ENCODE measurements around the gene XPO1. TPM values are rescaled to one million over a fixed set of nuclear protein-coding genes. Genes with fewer than 3 reads are reported as not detected.
"Not testable (repeated sequence)": the region's sequence is repeated elsewhere in the genome, so short reads cannot be mapped to it uniquely, and the experiment has no call there.

Gene XPO1
- total RNA-seq, 4 donors from 2014 or later = 148 to 444 (median 323) TPM

GRCh38 chr2:61454383-61454782 lies 83.8 kb downstream of the XPO1 start:
- TF ChIP-seq CTCF (IDR thresholded peaks at IDR 0.05) (no peak), POLR2A (IDR thresholded peaks at IDR 0.05) (no peak)
- peaks cover 0 to 5% of the 10 kb centered on the region in 2 donors for H3K4me1 ChIP-seq
- intact Hi-C loops (cut with DNase I; ENCODE audit: low total_unique reads) = no loop called here
- no peaks in the 10 kb centered on the region for H3K27me3 ChIP-seq
- H3K4me3 ChIP-seq = no peak overlapping the region
- H3K27ac ChIP-seq = no peak overlapping the region
- H3K36me3 ChIP-seq = peaks cover 0 to 2% of the 10 kb centered on the region in 2 donors
- H3K9me3 ChIP-seq = no peaks in the 10 kb centered on the region
- no peak for DNase-seq

GRCh38 chr2:61452392-61452791 lies 85.8 kb downstream of the XPO1 start:
- no peak overlapping the region for H3K27ac ChIP-seq

GRCh38 chr2:61451178-61451577 lies 87.0 kb downstream of the XPO1 start:
- no peaks in the 10 kb centered on the region for H3K27me3 ChIP-seq
- no peaks in the 10 kb centered on the region for H3K9me3 ChIP-seq
- peaks cover 0 to 2% of the 10 kb centered on the region in 2 donors for H3K36me3 ChIP-seq
- no peak for TF ChIP-seq POLR2A (IDR thresholded peaks at IDR 0.05)
- no peak for TF ChIP-seq CTCF (IDR thresholded peaks at IDR 0.05)
- DNase-seq = no peak
- H3K27ac ChIP-seq = no peak overlapping the region
- no peaks in the 10 kb centered on the region for H3K4me1 ChIP-seq
- no peak overlapping the region for H3K4me3 ChIP-seq
- intact Hi-C loops (cut with DNase I; ENCODE audit: low total_unique reads) = no loop called here

More at GRCh38 chr2:61452392-61452791, 85.8 kb downstream of the XPO1 start:
- no peak for DNase-seq
- no peaks in the 10 kb centered on the region for H3K9me3 ChIP-seq
- H3K27me3 ChIP-seq = no peaks in the 10 kb centered on the region
- no peaks in the 10 kb centered on the region for H3K4me1 ChIP-seq
- TF ChIP-seq POLR2A (IDR thresholded peaks at IDR 0.05) (no peak), CTCF (IDR thresholded peaks at IDR 0.05) (no peak)
- H3K4me3 ChIP-seq = no peak overlapping the region
- intact Hi-C loops (cut with DNase I; ENCODE audit: low total_unique reads) = no loop called here
- peaks cover 0 to 2% of the 10 kb centered on the region in 2 donors for H3K36me3 ChIP-seq

GRCh38 chr2:61450144-61450543 lies 88.0 kb downstream of the XPO1 start:
- no peak for DNase-seq
- Histone ChIP-seq H3K4me3 (no peak overlapping the region), H3K27me3 (no peaks in the 10 kb centered on the region), H3K27ac (no peak overlapping the region), H3K9me3 (no peaks in the 10 kb centered on the region), H3K4me1 (no peaks in the 10 kb centered on the region), H3K36me3 (peaks cover 0 to 2% of the 10 kb centered on the region in 2 donors)
- intact Hi-C loops (cut with DNase I; ENCODE audit: low total_unique reads) = no loop called here
- TF ChIP-seq CTCF (IDR thresholded peaks at IDR 0.05) (no peak), POLR2A (IDR thresholded peaks at IDR 0.05) (no peak)

GRCh38 chr2:61448229-61448628 lies 89.9 kb downstream of the XPO1 start:
- Histone ChIP-seq H3K36me3 (peaks cover 0 to 2% of the 10 kb centered on the region in 2 donors), H3K9me3 (no peaks in the 10 kb centered on the region), H3K27me3 (no peaks in the 10 kb centered on the region), H3K27ac (no peak overlapping the region), H3K4me1 (no peaks in the 10 kb centered on the region), H3K4me3 (no peak overlapping the region)
- intact Hi-C loops (cut with DNase I; ENCODE audit: low total_unique reads) = no loop called here
- TF ChIP-seq POLR2A (IDR thresholded peaks at IDR 0.05) (no peak), CTCF (IDR thresholded peaks at IDR 0.05) (no peak)
- no peak for DNase-seq

GRCh38 chr2:61446971-61447370 lies 91.2 kb downstream of the XPO1 start:
- H3K27me3 ChIP-seq; H3K36me3 ChIP-seq; H3K4me1 ChIP-seq; H3K4me3 ChIP-seq; H3K27ac ChIP-seq; intact Hi-C loops (cut with DNase I; ENCODE audit: low total_unique reads); H3K9me3 ChIP-seq; DNase-seq: not testable (repeated sequence)
